ENCODE data around the gene NKPD1. TPM values are rescaled to one million over a fixed set of nuclear protein-coding genes. Genes with fewer than 3 reads are reported as not detected.

Gene NKPD1
- total RNA-seq, 2 donors from 2014 or later = 0.49 to 0.81 TPM

Other genes with a start within 250 kb of the NKPD1 start
- gene APOC1, start 246.4 kb downstream of the NKPD1 start, total RNA-seq = 10 to 100 TPM in 1 of 2 donors, 1 to 10 TPM in 1; 4.9 to 12.3 TPM
- not detected for gene APOC4, start 218.7 kb downstream of the NKPD1 start, total RNA-seq
- gene APOC2, start 214.9 kb downstream of the NKPD1 start, total RNA-seq = not detected
- gene CLPTM1, start 205.6 kb downstream of the NKPD1 start, total RNA-seq = 10 to 100 TPM; 63.1 to 69.3 TPM
- gene RELB, start 159.5 kb downstream of the NKPD1 start, total RNA-seq = 10 to 100 TPM; 20.6 to 38.6 TPM
- gene CLASRP, start 121.9 kb downstream of the NKPD1 start, total RNA-seq = 100 to 1,000 TPM; 119 to 300 TPM
- 1 to 10 TPM; 1.5 to 1.8 TPM for gene ZNF296, start 84.5 kb downstream of the NKPD1 start, total RNA-seq
- 10 to 100 TPM; 11.2 to 16.0 TPM for gene GEMIN7, start 81.7 kb downstream of the NKPD1 start, total RNA-seq
- gene PPP1R37, start 67.8 kb downstream of the NKPD1 start, total RNA-seq = 10 to 100 TPM; 19.6 to 22.6 TPM
- gene TRAPPC6A, start 17.3 kb upstream of the NKPD1 start, total RNA-seq = 1 to 10 TPM; 6.6 to 8.3 TPM
- 10 to 100 TPM; 20.7 to 21.4 TPM for gene BLOC1S3, start 17.8 kb upstream of the NKPD1 start, total RNA-seq
- 1 to 10 TPM; 2.2 to 2.4 TPM for gene EXOC3L2, start 84.4 kb upstream of the NKPD1 start, total RNA-seq
- gene MARK4, start 90.3 kb upstream of the NKPD1 start, total RNA-seq = 10 to 100 TPM; 24.1 to 36.2 TPM
- gene CKM, start 161.9 kb upstream of the NKPD1 start, total RNA-seq = 1 to 10 TPM in 1 of 2 donors, under 1 TPM in 1; 0.85 to 3.0 TPM
- not detected for gene KLC3, start 179.8 kb upstream of the NKPD1 start, total RNA-seq
- gene ERCC2, start 209.6 kb upstream of the NKPD1 start, total RNA-seq = 10 to 100 TPM; 11.6 to 18.3 TPM
- gene PPP1R13L, start 244.1 kb upstream of the NKPD1 start, total RNA-seq = 100 to 1,000 TPM in 1 of 2 donors, 10 to 100 TPM in 1; 51.2 to 112 TPM
- 1 to 10 TPM; 2.2 to 9.9 TPM for gene POLR1G, start 245.7 kb upstream of the NKPD1 start, total RNA-seq

All from thoracic aorta (tissue), 2 donors.